ENCODE data around the gene ASB4.

ASB4 gene

GRCh38 chr7:95491201-95491600 lies 5.5 kb downstream of the ASB4 start:
- Histone ChIP-seq H3K79me2 (ENCODE audit: control insufficient read depth, low read length) (no peaks in the 10 kb centered on the region), H3F3A (ENCODE audit: control insufficient read depth, insufficient read depth) (no peaks in the 10 kb centered on the region), H3K4me3 (ENCODE audit: low read length) (no peak overlapping the region), H3K36me3 (ENCODE audit: control insufficient read depth, low read length) (no peaks in the 10 kb centered on the region), H3K4me2 (ENCODE audit: low read length) (no peak overlapping the region), H4K20me1 (ENCODE audit: control insufficient read depth, insufficient read depth, low read depth, low read length) (no peaks in the 10 kb centered on the region), H3K9me3 (ENCODE audit: control insufficient read depth, insufficient read depth, low read length) (no peaks in the 10 kb centered on the region), H3K9me2 (replicated peaks; ENCODE audit: control insufficient read depth, low read length) (no peaks in the 10 kb centered on the region), H3K27ac (ENCODE audit: low read depth, low read length) (no peak overlapping the region), H3K27me3 (ENCODE audit: control insufficient read depth, low read length) (no peaks in the 10 kb centered on the region), H3K4me1 (ENCODE audit: control insufficient read depth, low read length) (no peaks in the 10 kb centered on the region)
- no peak for TF ChIP-seq EZH2phosphoT487 (IDR thresholded peaks at IDR 0.05; ENCODE audit: borderline replicate concordance, low read length)
- TF ChIP-seq, protein P1, sequence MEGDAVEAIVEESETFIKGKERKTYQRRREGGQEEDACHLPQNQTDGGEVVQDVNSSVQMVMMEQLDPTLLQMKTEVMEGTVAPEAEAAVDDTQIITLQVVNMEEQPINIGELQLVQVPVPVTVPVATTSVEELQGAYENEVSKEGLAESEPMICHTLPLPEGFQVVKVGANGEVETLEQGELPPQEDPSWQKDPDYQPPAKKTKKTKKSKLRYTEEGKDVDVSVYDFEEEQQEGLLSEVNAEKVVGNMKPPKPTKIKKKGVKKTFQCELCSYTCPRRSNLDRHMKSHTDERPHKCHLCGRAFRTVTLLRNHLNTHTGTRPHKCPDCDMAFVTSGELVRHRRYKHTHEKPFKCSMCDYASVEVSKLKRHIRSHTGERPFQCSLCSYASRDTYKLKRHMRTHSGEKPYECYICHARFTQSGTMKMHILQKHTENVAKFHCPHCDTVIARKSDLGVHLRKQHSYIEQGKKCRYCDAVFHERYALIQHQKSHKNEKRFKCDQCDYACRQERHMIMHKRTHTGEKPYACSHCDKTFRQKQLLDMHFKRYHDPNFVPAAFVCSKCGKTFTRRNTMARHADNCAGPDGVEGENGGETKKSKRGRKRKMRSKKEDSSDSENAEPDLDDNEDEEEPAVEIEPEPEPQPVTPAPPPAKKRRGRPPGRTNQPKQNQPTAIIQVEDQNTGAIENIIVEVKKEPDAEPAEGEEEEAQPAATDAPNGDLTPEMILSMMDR (IDR thresholded peaks at IDR 0.05; ENCODE audit: low read depth, low read length, poor library complexity, severe bottlenecking), result no peak

DNA sequence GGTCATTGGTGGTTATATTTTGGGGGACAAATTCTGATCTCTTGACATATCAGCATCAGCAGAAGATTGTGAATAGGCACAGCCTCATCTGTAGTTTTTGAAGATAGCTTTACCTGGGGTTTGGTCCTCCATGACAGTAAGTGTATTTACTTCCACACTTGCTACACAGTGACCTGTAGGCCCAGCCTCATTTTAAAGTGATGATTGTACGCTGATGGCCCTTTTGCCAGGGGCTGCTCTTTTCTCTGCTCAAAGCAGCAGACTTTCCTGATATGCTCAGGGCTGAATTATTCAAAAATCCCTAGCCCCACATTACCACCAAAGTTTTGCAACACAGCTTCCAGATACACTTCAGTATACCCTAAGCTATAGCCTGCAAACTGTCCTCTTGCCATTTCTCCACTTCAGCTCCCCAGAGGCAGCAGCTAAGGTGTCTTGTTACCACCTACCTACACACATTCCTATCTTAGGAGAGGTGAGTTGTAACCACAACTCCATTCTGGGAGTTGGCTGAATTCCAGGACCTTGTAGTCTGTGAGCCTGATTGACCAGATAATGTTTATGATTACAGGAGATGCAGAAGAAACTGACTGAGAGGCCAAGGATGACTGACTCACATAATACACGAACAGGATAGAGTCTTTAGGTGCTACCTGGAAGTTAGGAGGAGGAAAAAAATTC lies 6.0 kb downstream of the ASB4 start:
- TF ChIP-seq, protein P1 (IDR thresholded peaks at IDR 0.05; ENCODE audit: low read depth, low read length, poor library complexity, severe bottlenecking), result no peak
- TF ChIP-seq EZH2phosphoT487 (IDR thresholded peaks at IDR 0.05; ENCODE audit: borderline replicate concordance, low read length), result no peak
- Histone ChIP-seq H3F3A (ENCODE audit: control insufficient read depth, insufficient read depth) (no peaks in the 10 kb centered on the region), H4K20me1 (ENCODE audit: control insufficient read depth, insufficient read depth, low read depth, low read length) (no peaks in the 10 kb centered on the region), H3K79me2 (ENCODE audit: control insufficient read depth, low read length) (no peaks in the 10 kb centered on the region), H3K27me3 (ENCODE audit: control insufficient read depth, low read length) (no peaks in the 10 kb centered on the region), H3K9me3 (ENCODE audit: control insufficient read depth, insufficient read depth, low read length) (no peaks in the 10 kb centered on the region), H3K4me2 (ENCODE audit: low read length) (no peak overlapping the region), H3K4me3 (ENCODE audit: low read length) (no peak overlapping the region), H3K36me3 (ENCODE audit: control insufficient read depth, low read length) (no peaks in the 10 kb centered on the region), H3K4me1 (ENCODE audit: control insufficient read depth, low read length) (no peaks in the 10 kb centered on the region), H3K27ac (ENCODE audit: low read depth, low read length) (no peak overlapping the region), H3K9me2 (replicated peaks; ENCODE audit: control insufficient read depth, low read length) (no peaks in the 10 kb centered on the region)

DNA sequence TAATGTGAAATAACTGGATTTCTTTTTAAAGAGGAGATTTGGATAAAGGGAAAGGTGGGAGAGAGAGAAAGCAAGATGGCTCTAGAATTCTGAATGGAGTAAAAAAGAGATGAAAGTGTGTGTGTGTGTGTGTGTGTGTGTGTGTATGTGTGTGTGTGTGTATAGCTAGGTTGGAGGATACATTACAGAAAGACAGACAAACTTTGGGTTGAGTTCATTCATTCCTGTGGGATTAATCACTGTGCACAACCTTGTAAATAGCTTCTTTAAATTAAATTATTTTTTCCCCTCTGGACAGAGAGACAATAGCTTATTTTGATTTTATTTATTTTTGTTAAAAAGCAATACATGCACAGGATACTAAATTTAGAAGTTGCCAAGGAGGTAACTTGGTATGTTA lies 7.5 kb downstream of the ASB4 start:
- no peaks in the 10 kb centered on the region for H3K9me3 ChIP-seq (ENCODE audit: control insufficient read depth, insufficient read depth, low read length)
- H3K4me1 ChIP-seq (ENCODE audit: control insufficient read depth, low read length), result no peaks in the 10 kb centered on the region
- H3K9me2 ChIP-seq (replicated peaks; ENCODE audit: control insufficient read depth, low read length), result no peaks in the 10 kb centered on the region
- no peak overlapping the region for H3K4me2 ChIP-seq (ENCODE audit: low read length)
- H4K20me1 ChIP-seq (ENCODE audit: control insufficient read depth, insufficient read depth, low read depth, low read length), result no peaks in the 10 kb centered on the region
- H3K27ac ChIP-seq (ENCODE audit: low read depth, low read length), result no peak overlapping the region
- H3F3A ChIP-seq (ENCODE audit: control insufficient read depth, insufficient read depth), result no peaks in the 10 kb centered on the region
- H3K79me2 ChIP-seq (ENCODE audit: control insufficient read depth, low read length), result no peaks in the 10 kb centered on the region
- no peaks in the 10 kb centered on the region for H3K27me3 ChIP-seq (ENCODE audit: control insufficient read depth, low read length)
- TF ChIP-seq, protein P1 (IDR thresholded peaks at IDR 0.05; ENCODE audit: low read depth, low read length, poor library complexity, severe bottlenecking), result no peak
- no peak for TF ChIP-seq EZH2phosphoT487 (IDR thresholded peaks at IDR 0.05; ENCODE audit: borderline replicate concordance, low read length)
- H3K36me3 ChIP-seq (ENCODE audit: control insufficient read depth, low read length), result no peaks in the 10 kb centered on the region
- no peak overlapping the region for H3K4me3 ChIP-seq (ENCODE audit: low read length)

All from DOHH2 (cell line).